ENCODE measurements around the gene MRPL51.
"Not testable (repeated sequence)": the region's sequence is repeated elsewhere in the genome, so short reads cannot be mapped to it uniquely, and the experiment has no call there.

Gene MRPL51

DNA sequence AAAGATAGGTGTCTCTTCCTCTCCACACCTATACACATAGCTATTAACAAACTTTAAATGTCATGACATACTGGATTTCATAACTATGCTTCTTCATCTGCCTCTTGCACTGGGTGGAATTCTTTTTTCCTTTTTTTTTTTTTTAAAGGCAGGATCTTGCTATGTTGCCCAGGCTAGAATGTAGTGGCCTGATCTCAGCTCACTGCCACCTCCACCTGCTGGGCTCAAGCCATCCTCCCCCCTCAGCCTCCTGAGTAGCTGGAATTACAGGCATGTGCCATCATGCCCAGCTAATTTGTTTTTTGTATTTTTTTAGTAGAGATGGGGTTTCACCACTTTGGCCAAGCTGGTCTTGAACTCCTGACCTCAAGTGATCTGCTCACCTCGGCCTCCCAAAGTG, 4.8 kb downstream of the MRPL51 start:
- DNase-seq (ENCODE audit: low read depth) = no peak

DNA sequence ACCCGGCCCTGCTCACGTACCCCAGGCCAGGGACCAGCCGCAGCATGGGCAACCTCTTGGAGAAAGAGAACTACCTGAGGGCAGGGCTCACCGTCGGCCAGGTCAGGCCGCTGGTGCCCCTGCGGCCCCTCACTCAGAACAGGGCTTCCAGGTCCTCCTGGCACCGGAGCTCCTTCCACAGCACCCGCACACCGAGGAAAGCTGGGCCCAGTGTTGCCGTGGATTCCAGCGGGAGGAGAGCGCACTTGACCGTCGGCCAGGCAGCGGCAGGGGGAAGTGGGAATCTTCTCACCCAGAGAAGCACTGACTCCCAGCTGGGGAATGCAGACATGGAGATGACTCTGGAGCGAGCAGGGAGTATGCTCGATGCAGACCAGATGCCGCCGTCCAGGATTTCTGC, 14.6 kb downstream of the MRPL51 start:
- peak; percentile 67 for DNase-seq (ENCODE audit: low read depth)

DNA sequence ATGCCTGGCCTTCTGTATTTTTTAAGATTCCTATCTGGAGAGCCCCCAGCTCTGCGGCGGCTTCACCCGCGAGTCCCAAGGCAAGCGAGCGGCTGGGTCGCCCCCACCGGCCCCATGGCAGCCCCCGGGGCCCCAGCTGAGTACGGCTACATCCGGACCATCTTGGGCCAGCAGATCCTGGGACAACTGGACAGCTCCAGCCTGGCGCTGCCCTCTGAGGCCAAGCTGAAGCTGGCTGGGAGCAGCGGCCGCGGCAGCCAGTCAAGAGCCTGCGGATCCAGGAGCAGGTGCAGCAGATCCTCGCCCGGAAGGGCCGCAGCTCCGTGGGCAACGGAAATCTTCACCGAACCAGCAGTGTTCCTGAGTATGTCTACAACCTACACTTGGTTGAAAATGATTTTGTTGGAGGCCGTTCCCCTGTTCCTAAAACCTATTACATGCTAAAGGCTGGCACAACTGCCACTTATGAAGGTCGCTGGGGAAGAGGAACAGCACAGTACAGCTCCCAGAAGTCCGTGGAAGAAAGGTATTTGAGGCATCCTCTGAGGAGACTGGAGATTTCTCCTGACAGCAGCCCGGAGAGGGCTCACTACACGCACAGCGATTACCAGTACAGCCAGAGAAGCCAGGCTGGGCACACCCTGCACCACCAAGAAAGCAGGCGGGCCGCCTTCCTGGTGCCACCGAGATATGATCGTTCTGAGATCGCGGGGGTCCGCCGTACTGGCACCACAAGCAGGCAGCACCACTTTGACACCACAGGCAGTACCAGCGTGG, 15.3 kb downstream of the MRPL51 start:
- DNase-seq (ENCODE audit: low read depth) = not testable (repeated sequence)

DNA sequence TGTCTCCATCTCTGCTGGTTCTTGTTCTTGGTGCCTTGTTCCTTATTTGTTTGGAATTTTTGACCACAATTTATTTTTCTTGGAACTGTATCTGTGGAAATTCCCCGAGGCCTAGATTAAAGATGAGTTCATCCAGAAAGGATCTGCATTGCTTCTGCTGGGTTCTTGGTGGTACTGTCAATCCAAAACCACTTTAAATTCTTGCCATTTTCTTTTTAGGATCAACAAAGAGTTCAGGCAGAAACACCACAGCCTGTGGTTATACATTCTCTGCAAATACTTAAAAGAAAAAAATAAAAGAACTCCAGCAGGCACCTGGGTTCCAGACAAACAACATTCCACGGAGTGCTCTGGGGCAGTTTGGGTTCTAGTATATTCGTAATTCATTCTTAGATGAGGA, 16.6 kb downstream of the MRPL51 start:
- DNase-seq (ENCODE audit: low read depth) = peak; percentile 27

DNA sequence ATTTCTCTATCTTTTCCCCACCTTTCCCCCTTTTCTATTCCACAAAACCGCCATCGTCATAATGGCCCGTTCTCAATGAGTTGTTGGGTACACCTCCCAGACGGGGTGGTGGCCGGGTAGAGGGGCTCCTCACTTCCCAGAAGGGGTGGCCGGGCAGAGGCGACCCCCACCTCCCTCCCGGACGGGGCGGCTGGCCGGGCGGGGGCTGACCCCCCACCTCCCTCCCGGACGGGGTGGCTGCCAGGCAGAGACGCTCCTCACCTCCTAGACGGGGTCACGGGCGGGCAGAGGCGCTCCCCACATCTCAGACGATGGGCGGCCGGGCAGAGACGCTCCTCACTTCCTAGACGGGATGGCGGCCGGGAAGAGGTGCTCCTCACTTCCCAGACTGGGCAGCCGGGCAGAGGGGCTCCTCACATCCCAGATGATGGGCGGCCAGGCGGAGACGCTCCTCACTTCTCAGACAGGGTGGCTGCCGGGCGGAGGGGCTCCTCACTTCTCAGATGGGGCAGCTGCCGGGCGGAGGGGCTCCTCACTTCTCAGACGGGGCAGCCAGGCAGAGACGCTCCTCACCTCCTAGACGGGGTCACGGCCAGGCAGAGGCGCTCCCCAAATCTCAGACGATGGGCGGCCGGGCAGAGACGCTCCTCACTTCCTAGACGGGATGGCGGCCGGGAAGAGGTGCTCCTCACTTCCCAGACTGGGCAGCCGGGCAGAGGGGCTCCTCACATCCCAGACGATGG, 17.7 kb downstream of the MRPL51 start:
- DNase-seq (ENCODE audit: low read depth) = not testable (repeated sequence)

DNA sequence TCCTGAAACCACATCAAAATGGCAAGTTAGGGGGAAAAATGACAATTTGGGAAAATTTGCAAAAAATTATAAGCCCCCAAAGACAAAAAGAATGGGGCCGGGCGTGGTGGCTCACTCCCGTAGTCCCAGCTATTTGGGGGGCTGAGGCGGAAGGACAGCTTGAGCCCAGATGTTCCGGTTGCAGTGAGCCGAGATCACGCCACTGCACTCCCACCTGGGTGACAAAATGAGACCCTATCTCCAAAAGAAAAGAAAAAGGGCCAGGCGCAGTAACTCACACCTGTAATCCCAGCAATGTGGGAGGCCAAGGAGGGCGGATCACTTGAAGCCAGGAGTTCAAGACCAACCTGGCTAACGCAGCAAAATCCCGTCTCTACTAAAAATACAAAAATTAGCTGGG, 20.6 kb downstream of the MRPL51 start:
- DNase-seq (ENCODE audit: low read depth) = no peak

DNA sequence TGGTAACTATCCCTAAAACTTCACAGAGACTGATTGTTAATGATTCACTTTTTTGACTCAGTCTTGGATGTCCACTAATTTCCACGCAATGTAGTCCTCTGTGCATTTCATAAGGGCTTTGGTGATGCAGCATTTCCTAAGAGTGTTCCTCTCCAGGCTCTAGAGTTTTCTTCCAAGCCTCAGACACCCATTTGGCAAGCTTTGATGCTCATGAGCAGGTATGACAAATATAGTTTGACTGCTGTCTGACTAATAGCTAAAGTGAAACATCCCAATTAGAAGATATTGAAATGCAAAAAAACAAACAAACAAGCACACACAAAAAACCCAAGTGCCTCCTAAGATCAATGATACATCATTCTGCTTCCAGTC, 21.1 kb downstream of the MRPL51 start:
- peak; percentile 36 for DNase-seq (ENCODE audit: low read depth)

DNA sequence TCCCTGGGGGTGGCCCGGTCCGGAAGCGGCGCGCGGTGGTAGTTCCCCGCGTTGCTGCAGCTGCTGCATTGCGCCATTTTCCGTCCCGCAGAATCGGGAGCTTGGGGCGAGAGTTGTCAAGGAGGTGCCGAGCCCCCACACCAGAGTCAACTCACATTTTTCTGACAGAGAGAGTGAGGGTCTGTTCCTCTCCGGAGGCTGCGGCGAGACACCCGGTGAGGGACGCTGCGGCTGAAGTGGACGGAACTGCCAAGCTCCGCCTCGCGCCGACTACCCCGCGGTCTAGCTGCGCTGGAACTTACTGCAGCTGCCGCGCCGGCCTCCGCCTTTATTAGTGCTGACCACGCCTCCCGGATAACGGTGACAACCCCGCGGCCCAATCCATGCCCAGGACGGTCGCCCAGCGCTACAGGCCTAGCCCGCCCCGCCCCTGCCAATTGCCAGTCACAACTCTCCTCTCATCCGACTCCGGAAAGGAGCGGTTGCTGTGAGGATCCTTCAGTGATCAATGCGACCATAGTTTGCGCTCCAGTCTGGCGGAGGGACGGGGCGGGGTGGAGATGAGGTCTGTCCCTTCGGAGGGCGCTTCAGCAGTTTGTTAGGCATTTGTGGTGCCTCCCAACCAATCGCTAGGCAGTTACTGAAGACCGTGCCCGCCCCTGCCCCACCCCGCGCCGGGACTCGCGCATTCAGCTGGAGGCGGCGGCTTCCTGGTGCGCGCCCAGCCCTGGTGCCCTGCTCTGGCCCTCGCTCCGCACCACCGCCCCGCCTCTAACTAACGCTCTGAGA, 22.5 kb downstream of the MRPL51 start, which contains the start of gene VAMP1:
VAMP1 (minus strand) TSS at position 303 of the 789 bp plus-strand sequence; CDS start at position 157, 146 bp downstream.
- DNase-seq (ENCODE audit: low read depth) = peak; percentile 95

DNA sequence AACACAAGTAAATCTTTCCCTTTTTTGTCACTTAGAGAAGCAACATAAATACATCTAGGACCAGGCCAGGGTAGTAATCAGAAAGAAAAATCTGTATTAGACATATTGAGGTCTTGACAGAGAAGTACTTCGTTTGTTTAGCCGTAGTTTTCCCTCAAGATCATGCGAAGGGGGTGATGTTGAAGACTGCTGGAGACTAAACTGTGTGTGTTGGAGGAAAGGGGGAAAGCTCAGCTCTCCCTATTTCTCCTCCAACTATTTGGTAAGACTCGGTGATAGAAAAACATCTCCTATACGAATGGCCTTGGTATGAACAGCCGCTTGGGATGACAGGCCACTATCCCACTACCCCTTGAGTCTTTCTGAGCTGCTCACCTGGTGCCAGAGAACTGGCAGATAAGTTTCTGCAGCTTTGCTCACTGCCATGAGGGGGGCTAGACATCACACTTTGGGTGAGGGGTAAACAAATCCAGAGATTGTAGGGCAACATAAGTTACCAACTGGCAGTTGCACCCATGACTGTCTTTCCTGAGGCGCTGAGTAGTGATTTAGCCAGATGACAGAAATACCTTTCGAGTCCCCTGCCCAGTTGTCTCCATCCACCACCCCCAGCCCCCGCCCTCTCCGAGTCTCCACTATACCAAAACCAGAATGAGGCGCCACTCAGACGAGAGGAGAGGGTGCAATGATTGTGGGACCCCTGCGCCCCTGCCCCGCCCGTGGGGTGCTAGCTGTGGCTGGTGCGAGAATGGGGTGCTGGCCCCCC, 23.3 kb downstream of the MRPL51 start:
- DNase-seq (ENCODE audit: low read depth) = no peak

DNA sequence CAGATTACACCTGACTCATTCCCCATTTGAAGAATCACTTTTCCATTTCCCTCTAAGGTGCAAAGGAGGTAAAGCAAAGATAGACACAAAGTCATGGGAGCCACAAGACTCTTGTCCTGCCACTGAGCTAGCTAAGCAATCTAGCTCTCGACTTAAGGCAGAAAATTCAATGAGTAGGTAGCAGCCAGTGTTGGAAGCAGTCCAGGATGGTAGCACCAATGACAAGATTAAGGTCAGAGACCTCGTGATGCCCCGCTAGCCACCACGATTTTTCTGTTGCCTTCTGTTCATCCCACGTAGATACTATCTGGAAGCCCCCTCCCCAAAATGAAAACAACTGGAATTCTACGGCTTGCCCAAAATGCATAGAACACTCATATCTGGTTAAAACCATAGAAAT, 24.0 kb downstream of the MRPL51 start:
- DNase-seq (ENCODE audit: low read depth) = no peak

DNA sequence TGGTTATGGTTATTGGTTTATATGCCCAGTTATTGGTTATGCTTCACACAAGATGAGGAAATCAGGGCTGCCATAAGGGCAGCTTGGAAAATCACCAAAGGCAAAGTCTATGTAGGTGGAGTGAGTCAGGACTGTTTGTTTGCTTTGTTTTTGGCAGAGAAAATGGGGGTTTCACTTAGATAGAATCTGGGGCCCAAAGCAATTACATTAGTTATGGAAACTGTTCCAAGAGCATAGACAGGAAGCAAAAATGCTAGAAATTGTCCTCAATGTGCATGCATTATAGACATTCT, 24.8 kb downstream of the MRPL51 start:
- no peak for DNase-seq (ENCODE audit: low read depth)

DNA sequence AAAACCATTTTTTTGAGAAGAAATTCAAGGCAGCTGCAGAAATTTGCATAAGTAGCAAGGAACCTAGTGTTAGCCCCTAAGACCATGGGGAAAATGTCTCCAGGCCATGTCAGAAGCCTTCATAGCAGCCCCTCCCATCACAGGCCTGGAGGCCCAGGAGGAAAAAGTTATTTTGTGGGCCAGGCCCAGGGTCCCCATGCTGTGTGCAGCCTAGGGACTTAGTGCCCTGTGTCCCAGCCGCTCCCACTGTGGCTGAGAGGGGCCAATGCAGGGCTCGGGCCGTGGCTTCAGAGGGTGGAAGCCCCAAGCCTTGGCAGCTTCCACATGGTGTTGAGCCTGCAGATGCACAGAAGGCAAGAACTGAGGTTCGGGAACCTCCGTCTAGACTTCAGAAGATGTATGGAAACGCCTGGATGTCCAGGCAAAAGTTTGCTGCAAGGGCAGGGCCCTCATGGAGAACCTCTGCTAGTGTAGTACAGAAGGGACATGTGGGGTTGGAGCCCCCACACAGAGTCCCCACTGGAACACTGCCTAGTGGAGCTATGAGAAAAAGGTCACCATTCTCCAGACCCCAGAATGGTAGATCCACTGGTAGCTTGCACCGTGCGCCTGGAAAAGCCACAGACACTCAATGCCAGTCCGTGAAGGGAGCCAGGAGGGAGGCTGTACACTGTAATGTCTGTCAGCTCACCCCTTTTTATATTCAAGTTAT, 25.3 kb downstream of the MRPL51 start:
- DNase-seq (ENCODE audit: low read depth) = not testable (repeated sequence)

DNA sequence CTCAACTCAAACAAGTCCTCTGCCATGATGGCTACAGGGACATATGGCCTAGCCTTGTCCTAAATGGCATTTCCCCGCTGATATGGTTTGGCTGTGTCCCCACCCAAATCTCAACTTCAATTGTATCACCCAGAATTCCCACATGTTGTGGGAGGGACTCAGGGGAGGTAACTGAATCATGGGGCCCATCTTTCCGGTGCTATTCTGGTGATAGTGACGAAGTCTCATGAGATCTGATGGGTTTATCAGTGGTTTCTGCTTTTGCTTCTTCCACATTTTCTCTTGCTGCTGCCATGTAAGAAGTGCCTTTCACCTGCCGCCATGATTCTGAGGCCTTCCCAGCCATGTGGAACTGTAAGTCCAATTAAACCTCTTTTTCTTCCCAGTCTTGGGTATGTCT, 26.3 kb downstream of the MRPL51 start:
- not testable (repeated sequence) for DNase-seq (ENCODE audit: low read depth)

DNA sequence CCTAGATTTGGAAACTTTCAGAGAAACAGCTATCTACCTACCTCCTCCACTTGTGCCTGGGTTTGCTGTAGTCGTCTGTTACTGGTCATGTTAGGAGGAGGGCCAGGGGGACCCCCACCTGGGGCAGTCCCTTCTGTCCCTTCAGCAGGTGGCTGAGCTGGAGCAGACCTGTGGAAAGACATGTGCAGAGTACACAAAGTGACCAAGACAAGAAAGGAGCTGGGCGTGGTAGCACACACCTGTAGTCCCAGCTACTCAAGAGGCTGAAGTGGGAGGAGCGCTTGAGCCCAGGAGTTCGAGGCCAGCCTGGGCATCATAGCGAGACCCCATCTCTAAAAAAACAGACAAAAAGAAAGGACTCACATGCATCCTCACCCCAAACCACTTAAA, 26.9 kb downstream of the MRPL51 start:
- no peak for DNase-seq (ENCODE audit: low read depth)

DNA sequence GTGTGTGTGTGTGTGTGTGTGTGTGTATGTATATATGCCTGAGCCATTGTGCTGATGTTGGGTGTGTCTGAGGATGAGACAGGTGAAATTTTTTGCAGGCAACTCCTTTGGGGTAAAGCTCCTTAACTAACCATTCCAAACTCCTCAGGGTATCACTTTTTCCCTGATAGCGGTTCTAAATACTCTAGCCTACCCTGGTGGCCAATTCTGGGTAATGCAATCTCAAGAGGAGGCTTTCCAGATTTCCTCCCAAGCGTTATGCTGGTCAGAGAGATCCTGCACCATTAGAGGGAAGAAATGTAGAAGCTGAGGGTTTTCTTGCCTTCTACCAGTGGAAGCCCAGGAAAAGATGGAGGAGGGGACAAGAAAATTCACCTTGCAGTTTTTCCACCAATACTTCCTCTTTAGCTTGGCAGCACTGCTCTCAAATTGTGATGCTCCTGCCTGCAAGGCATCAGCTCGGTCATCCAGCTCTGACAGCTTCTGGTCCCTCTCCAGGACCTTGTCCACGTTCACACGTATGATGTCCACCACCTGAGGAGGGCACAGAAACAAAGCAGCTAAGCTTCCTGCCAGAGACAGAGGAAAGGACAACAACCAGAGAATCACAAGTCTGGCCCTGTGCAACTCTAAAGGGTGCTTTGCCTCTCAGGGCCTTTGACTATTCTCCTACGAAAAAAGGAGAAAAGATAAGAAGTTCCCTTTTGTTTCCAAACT, 27.4 kb downstream of the MRPL51 start:
- DNase-seq (ENCODE audit: low read depth) = peak; percentile 52

DNA sequence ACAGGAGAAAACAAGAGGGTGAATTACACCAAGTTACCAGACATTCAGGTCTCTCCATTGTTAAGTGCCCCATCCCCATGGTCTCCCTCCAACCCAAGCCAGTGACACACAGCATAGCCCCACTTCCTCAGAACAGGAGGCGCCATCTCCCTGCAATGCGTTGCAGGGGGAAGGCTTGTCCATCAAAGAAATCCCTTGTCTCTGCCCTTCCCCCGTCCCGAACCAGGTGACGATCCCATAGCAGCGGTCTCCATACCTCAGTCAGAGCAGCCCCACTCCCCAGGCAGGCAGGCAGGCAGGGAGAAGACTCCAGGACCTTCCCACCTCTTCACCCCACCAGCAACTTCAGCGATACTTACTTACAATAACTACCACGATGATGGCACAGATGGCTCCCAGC, 28.5 kb downstream of the MRPL51 start:
- no peak for DNase-seq (ENCODE audit: low read depth)

DNA sequence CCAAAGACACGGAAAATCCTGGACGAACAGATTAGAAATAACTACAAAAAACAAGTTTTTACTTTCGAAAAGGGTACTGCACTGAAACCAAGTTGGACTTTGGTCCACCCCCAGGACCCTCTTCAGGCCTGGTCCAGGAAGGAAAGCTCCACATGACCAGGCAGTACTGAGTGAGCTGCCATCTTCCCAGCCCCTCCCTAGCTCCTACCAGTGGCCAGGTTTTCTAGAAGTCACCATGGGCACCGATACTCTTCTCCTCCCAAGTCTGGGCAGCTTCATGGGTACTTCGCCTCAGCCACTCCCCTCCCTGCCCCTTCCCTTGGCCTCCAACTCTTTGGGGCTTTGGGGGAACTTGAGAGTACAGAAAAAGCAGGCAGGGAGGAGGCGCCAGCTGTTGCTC, 29.2 kb downstream of the MRPL51 start:
- DNase-seq (ENCODE audit: low read depth) = no peak

DNA sequence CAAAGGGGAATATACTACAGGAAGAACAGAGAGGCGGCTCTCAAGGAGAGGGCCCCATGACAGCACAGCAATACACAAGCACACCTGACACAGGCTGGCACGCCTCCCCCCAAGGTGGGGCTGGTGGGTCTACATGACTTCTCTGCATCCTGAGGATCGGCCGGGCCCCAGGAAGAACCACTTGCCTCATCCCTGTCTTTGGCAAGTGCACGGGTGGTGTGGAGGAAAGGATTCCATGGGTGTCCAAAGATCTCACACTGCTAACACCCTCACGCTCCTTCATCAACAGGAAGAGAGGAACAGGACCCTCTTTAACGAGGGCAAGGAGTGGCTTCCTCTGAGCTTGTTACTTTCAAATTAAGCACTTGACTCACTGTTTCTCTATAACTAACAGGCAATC, 29.8 kb downstream of the MRPL51 start:
- DNase-seq (ENCODE audit: low read depth) = no peak

DNA sequence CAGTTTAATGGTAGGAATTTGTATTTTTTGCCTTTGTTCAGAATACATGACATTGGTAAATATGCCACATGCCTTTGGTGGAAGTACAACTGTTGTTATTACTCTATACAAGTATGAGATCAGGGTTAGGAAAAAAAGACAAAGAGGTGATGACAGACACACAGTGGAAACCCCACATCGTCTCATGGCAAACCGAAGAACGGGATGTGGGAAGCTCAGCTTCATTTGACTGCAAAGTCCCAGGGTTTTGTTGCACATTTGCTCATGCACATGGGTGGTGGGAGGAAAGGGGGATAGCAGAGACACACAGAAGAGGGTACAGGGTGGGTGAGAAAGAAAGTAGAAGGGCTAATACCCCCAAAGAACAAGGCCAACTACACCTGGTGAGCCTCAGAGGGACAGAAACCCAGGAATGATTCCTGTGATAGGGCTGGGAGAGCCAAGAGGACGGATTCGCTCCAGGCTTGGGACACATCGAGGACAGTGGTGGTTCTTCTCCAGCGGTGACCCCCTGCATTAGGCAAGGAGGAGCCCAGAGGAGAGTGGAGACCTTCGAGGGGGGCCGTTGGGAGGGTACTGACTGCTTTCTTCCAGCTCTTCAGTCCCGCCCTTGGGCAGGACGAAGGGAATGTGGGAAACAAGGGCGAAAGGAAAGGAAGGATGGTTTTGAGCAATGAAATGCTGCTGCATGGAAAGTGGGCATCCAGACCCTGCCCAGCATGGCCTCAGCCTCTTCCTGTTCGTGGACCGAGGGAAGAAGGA, 30.6 kb downstream of the MRPL51 start:
- DNase-seq (ENCODE audit: low read depth) = no peak
